Stomach smooth muscle (tissue), 2 donors: ENCODE measurements around the gene GPNMB.

Experiments used
- H3K27ac ChIP-seq: one replicate; pipeline ENCODE4 v1.7.0; 2013; ENCODE audit warnings: mild to moderate bottlenecking, low read length, inconsistent platforms
- H3K27me3 ChIP-seq, 2 donors: one replicate each; pipeline ENCODE4 v1.7.0; 2013; ENCODE audit warnings: low read length in 2 of 2; ENCODE audit not compliant: insufficient read depth in 2 of 2, control insufficient read depth in 1 of 2
- H3K36me3 ChIP-seq, 2 donors: one replicate each; pipeline ENCODE4 v1.7.0; 2013; ENCODE audit warnings: low read length in 2 of 2; ENCODE audit not compliant: control insufficient read depth in 2 of 2, insufficient read depth in 2 of 2
- H3K4me1 ChIP-seq: one replicate; pipeline ENCODE4 v1.7.0; 2013; ENCODE audit warnings: low read length; ENCODE audit not compliant: control insufficient read depth, insufficient read depth
- H3K4me3 ChIP-seq, 2 donors: one replicate each; pipeline ENCODE4 v1.7.0; 2013; ENCODE audit warnings: low read length in 2 of 2
- H3K9ac ChIP-seq, 2 donors: one replicate each; pipeline ENCODE4 v1.7.0; 2013; ENCODE audit warnings: low read length in 2 of 2, mild to moderate bottlenecking in 1 of 2
- H3K9me3 ChIP-seq, 2 donors: one replicate each; pipeline ENCODE4 v1.7.0; 2013; ENCODE audit warnings: low read length in 2 of 2; ENCODE audit not compliant: control insufficient read depth in 2 of 2
- donor health status: healthy.
- donor health status: Pancreatic carcinoma.

GPNMB gene

GRCh38 chr7:23268167-23268566, 21.6 kb downstream of the GPNMB start:
- Histone ChIP-seq H3K9ac (no peak overlapping the region), H3K4me3 (no peak overlapping the region), H3K4me1 (no peaks in the 10 kb centered on the region), H3K27me3 (peaks cover 0 to 5% of the 10 kb centered on the region in 2 donors), H3K27ac (no peak overlapping the region), H3K9me3 (no peaks in the 10 kb centered on the region), H3K36me3 (peaks cover 0 to 2% of the 10 kb centered on the region in 2 donors)

DNA sequence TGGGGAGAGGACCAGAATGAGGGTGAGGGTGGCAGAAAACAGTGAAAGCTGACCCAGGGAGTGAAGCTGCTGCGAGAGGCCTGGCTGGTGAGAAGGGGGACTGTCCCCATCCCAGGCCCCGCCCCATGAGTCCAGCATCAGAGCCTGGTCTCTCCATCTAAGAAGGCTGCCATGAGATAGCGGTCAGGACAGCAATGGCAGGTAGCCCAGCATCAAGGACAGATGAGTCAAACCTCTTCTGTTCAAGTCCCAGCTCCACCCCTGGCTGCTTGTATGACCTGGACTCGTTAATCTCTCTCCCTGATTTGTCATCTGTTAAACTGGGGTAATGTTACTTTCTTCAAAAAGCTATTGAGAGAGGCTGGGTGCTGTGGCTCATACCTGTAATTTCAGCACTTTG, 22.2 kb downstream of the GPNMB start:
- Histone ChIP-seq H3K9me3 (no peaks in the 10 kb centered on the region), H3K36me3 (peaks cover 0 to 2% of the 10 kb centered on the region in 2 donors), H3K27me3 (peaks cover 0 to 5% of the 10 kb centered on the region in 2 donors), H3K27ac (no peak overlapping the region), H3K9ac (no peak overlapping the region), H3K4me3 (no peak overlapping the region), H3K4me1 (no peaks in the 10 kb centered on the region)

DNA sequence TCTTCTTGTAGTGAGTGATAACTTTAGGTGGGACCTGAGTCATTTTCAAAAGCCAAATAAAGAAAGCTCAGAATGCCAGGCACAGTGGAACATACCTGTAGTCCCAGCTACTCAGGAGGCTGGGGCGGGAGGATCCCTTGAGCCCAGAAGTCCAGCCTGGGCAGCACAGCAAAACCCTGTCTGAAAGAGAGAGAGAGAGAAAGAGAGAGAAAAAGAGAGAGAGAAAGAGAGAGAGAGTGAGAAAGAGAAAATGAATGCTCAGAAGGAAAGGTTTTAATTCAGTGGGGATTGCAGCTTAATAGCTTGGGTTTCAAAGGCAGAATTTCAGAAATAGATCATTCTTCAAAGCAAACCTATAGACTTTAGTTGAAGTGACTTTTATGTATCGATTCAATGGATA, 25.7 kb downstream of the GPNMB start:
- Histone ChIP-seq H3K36me3 (peaks cover 0 to 2% of the 10 kb centered on the region in 2 donors), H3K27ac (no peak overlapping the region), H3K9me3 (no peaks in the 10 kb centered on the region), H3K4me3 (no peak overlapping the region), H3K4me1 (no peaks in the 10 kb centered on the region), H3K9ac (no peak overlapping the region), H3K27me3 (peaks cover 0 to 5% of the 10 kb centered on the region in 2 donors)

DNA sequence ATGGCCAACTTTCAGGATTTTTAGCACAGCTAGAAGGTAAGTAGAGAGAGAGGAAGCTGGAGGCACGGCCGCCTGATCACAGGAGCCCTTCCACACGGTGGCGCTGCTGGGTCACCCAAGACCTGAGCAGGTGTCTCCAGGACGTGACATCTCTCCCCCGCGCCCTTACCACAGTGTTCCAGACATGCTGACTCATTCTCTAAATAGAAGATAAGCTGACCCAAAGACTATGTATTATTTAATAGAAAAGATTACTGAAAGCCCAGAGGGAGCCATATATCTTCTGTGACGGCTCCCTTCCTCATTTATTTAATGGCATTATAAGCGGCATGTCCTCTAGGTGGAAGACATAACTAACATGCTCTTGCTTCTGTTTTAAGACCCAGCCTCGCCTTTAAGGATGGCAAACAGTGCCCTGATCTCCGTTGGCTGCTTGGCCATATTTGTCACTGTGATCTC, 26.6 kb downstream of the GPNMB start:
- no peak overlapping the region for H3K27ac ChIP-seq
- H3K4me3 ChIP-seq: no peak overlapping the region
- H3K27me3 ChIP-seq: peaks cover 0 to 5% of the 10 kb centered on the region in 2 donors
- H3K4me1 ChIP-seq: no peaks in the 10 kb centered on the region
- H3K9me3 ChIP-seq: no peaks in the 10 kb centered on the region
- no peaks in the 10 kb centered on the region for H3K36me3 ChIP-seq
- H3K9ac ChIP-seq: no peak overlapping the region

DNA sequence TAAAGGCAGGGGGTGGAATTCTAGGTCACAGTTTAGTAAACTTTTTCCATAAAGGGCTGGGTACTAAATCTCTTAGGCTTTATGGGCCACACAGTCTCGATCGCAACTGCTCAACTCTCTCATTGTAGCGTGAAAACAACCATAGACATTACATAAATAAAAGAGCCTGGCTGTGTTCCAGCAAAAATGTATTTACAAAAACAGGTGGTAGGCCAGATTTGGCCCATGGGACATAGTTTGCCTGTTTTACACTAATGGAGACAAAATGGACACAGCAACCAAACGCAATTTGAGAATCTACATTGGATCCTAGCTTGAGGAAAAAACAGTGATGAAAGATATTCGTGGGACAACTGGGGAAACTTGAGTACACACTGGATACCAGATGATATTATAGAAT, 29.3 kb downstream of the GPNMB start:
- Histone ChIP-seq H3K9me3 (no peaks in the 10 kb centered on the region), H3K4me1 (no peaks in the 10 kb centered on the region), H3K27me3 (peaks cover 0 to 3% of the 10 kb centered on the region in 2 donors), H3K4me3 (no peak overlapping the region), H3K9ac (no peak overlapping the region), H3K27ac (no peak overlapping the region), H3K36me3 (no peaks in the 10 kb centered on the region)

- Histone ChIP-seq H3K27ac (no peak overlapping the region), H3K27me3 (no peaks in the 10 kb centered on the region), H3K36me3 (no peaks in the 10 kb centered on the region), H3K4me3 (no peak overlapping the region), H3K9me3 (no peaks in the 10 kb centered on the region), H3K9ac (no peak overlapping the region), H3K4me1 (no peaks in the 10 kb centered on the region)
These were observed 29.8 kb downstream of the GPNMB start for GRCh38 chr7:23276376-23276775.

DNA sequence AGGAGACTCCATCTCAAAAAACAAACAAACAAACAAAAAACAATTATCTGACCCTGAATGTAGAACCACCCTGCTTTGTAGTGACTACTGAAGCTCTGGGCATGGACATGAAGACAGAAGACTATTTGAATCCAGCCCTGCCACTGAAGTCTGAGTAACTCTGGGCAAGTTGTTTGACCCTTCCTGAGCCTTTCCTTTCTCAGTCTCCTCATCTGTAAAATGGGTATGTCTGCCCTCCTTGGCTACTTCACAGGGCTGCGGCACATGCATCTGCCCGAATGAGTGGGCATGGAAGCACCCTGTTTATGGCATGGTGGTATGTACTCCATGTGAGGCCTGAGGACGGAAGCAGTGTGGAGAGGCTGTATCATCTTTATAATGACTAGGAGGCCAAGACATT, 30.4 kb downstream of the GPNMB start:
- no peaks in the 10 kb centered on the region for H3K36me3 ChIP-seq
- H3K4me3 ChIP-seq: no peak overlapping the region
- H3K27me3 ChIP-seq: no peaks in the 10 kb centered on the region
- H3K27ac ChIP-seq: no peak overlapping the region
- H3K9ac ChIP-seq: no peak overlapping the region
- H3K4me1 ChIP-seq: no peaks in the 10 kb centered on the region
- no peaks in the 10 kb centered on the region for H3K9me3 ChIP-seq

- Histone ChIP-seq H3K27me3 (no peaks in the 10 kb centered on the region), H3K4me1 (no peaks in the 10 kb centered on the region), H3K4me3 (no peak overlapping the region), H3K9ac (no peak overlapping the region), H3K27ac (no peak overlapping the region), H3K9me3 (no peaks in the 10 kb centered on the region), H3K36me3 (no peaks in the 10 kb centered on the region)
These were observed 30.9 kb downstream of the GPNMB start for GRCh38 chr7:23277359-23277989.

DNA sequence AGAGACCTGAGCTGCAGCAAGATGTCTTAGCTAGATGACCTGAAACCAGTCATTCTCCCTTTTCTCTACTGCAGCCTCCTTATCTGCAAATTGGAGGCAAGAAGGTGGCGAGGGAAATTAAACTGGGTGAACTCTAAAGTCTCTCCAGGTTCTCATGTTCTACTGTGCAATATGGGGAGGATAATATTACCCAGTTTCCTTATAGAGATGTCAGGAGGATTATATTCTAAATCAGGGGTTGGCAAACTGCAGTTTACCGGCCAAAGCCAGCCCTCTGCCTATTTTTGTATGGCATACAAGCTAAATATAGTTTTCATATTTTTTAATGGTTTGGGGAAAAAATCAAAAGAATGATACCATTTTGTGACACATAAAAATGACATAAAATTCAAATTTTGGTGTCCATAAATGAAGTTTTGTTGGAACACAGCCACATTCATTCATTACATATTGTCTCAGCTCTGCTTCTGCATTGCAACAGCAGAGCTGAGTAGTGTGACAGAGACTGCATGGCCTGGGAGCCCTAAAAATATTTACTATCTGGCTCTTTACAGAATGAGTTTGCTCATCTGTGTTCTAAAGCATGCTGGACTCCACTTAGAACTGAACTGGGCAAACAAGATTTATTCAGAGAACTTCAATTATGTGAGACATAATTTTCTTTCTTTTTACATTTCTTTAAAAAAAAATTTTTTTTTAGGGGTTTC, 33.4 kb downstream of the GPNMB start:
- Histone ChIP-seq H3K27ac (no peak overlapping the region), H3K4me3 (no peak overlapping the region), H3K27me3 (no peaks in the 10 kb centered on the region), H3K4me1 (no peaks in the 10 kb centered on the region), H3K9me3 (no peaks in the 10 kb centered on the region), H3K36me3 (no peaks in the 10 kb centered on the region), H3K9ac (no peak overlapping the region)

GRCh38 chr7:23283086-23283485, 36.5 kb downstream of the GPNMB start:
- Histone ChIP-seq H3K9ac (no peak overlapping the region), H3K36me3 (no peaks in the 10 kb centered on the region), H3K27ac (no peak overlapping the region), H3K4me1 (no peaks in the 10 kb centered on the region), H3K27me3 (no peaks in the 10 kb centered on the region), H3K9me3 (no peaks in the 10 kb centered on the region), H3K4me3 (no peak overlapping the region)

DNA sequence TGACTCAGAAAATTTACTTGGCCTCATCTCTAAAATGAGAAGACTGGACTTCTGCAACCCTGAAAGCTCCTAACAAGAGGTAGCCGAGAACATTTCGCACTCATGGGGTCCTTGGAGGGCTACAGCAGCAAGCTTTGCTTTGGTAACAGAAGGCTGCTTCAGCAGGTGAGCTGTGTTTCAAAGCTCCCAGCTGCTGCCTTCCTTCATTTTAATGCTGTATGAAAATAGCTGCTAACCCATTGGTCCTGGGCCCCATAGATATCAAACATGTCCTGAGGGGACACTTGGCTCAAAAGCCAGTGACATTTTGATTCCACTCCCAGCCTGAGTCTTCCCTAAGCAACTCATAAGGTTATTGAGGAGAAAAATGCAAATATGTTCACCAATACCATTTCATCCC, 38.3 kb downstream of the GPNMB start:
- no peak overlapping the region for H3K4me3 ChIP-seq
- no peak overlapping the region for H3K9ac ChIP-seq
- H3K36me3 ChIP-seq: no peaks in the 10 kb centered on the region
- no peak overlapping the region for H3K27ac ChIP-seq
- no peaks in the 10 kb centered on the region for H3K4me1 ChIP-seq
- no peaks in the 10 kb centered on the region for H3K9me3 ChIP-seq
- H3K27me3 ChIP-seq: no peaks in the 10 kb centered on the region
